ENCODE results near the gene ZNF319.

ZNF319 gene

GRCh38 chr16:57971848-57972247, 28.6 kb downstream of the ZNF319 start:
- FAIRE-seq: no peak

GRCh38 chr16:57970970-57971369, 29.5 kb downstream of the ZNF319 start, which contains the start of gene CNGB1:
Gene CNGB1, minus strand, starts transcription at chr16:57971128. Its CDS starts 3,842 bp downstream, at chr16:57967286.
- FAIRE-seq: no peak

- FAIRE-seq: no peak
Observed at GRCh38 chr16:57970319-57970718, 30.2 kb downstream of the ZNF319 start.

GRCh38 chr16:57969451-57970123, 30.9 kb downstream of the ZNF319 start:
- no peak for FAIRE-seq

GRCh38 chr16:57967916-57968315, 32.6 kb downstream of the ZNF319 start:
- FAIRE-seq: no peak

- FAIRE-seq: no peak
Observed at GRCh38 chr16:57966986-57967385, 33.5 kb downstream of the ZNF319 start.

GRCh38 chr16:57966204-57966771, 34.2 kb downstream of the ZNF319 start:
- no peak for FAIRE-seq

- FAIRE-seq: no peak
Observed at GRCh38 chr16:57964157-57964700, 36.2 kb downstream of the ZNF319 start.

- no peak for FAIRE-seq
Observed at GRCh38 chr16:57962756-57963155, 37.7 kb downstream of the ZNF319 start.

- no peak for FAIRE-seq
Observed at GRCh38 chr16:57962046-57962445, 38.4 kb downstream of the ZNF319 start.

GRCh38 chr16:57961538-57961937, 38.9 kb downstream of the ZNF319 start:
- no peak for FAIRE-seq

GRCh38 chr16:57960826-57961472, 39.5 kb downstream of the ZNF319 start:
- no peak for FAIRE-seq

GRCh38 chr16:57960310-57960709, 40.2 kb downstream of the ZNF319 start:
- FAIRE-seq: no peak

- FAIRE-seq: no peak
Observed at GRCh38 chr16:57959804-57960203, 40.7 kb downstream of the ZNF319 start.

GRCh38 chr16:57959121-57959520, 41.4 kb downstream of the ZNF319 start:
- no peak for FAIRE-seq

- no peak for FAIRE-seq
Observed at GRCh38 chr16:57958544-57958943, 41.9 kb downstream of the ZNF319 start.

GRCh38 chr16:57957673-57958392, 42.6 kb downstream of the ZNF319 start:
- no peak for FAIRE-seq

- FAIRE-seq: no peak
Observed at GRCh38 chr16:57956924-57957672, 43.4 kb downstream of the ZNF319 start.

- no peak for FAIRE-seq
Observed at GRCh38 chr16:57956270-57956808, 44.1 kb downstream of the ZNF319 start.

GRCh38 chr16:57955572-57956188, 44.8 kb downstream of the ZNF319 start:
- no peak for FAIRE-seq

- no peak for FAIRE-seq
Observed at GRCh38 chr16:57953857-57954256, 46.6 kb downstream of the ZNF319 start.

GRCh38 chr16:57952909-57953308, 47.6 kb downstream of the ZNF319 start:
- FAIRE-seq: no peak
